ENCODE data around the gene NEDD4L.

Gene NEDD4L

GRCh38 chr18:58388736-58389135 lies 344.7 kb downstream of the NEDD4L start:
- Histone ChIP-seq H4K20me1 (ENCODE audit: low read depth, low read length) (no peaks in the 10 kb centered on the region), H3K9ac (ENCODE audit: low read length) (no peak overlapping the region), H3K4me2 (ENCODE audit: low read depth, low read length, poor library complexity, severe bottlenecking) (no peak overlapping the region), H3K36me3 (ENCODE audit: low read length) (no peaks in the 10 kb centered on the region), H3F3A (ENCODE audit: insufficient read depth) (no peaks in the 10 kb centered on the region), H3K27me3 (ENCODE audit: low read length) (no peaks in the 10 kb centered on the region), H2AFZ (ENCODE audit: low read depth, low read length, severe bottlenecking) (no peak overlapping the region), H3K4me3 (ENCODE audit: insufficient read depth, low read length, poor library complexity, severe bottlenecking) (no peak overlapping the region), H3K9me2 (replicated peaks; ENCODE audit: insufficient read depth, low read length) (no peaks in the 10 kb centered on the region), H3K27ac (ENCODE audit: low read depth, low read length) (no peak overlapping the region), H3K79me2 (ENCODE audit: insufficient read depth, low read length) (no peaks in the 10 kb centered on the region), H3K9me3 (ENCODE audit: insufficient read depth, low read length) (no peaks in the 10 kb centered on the region)
- no peak for TF ChIP-seq EZH2phosphoT487 (conservative IDR thresholded peaks at IDR 0.05; ENCODE audit: low read length)
- TF ChIP-seq CTCF (IDR thresholded peaks at IDR 0.05; ENCODE audit: insufficient read depth, low read length, poor library complexity, severe bottlenecking) = no peak

- Histone ChIP-seq H3K9ac (ENCODE audit: low read length) (no peak overlapping the region), H3K36me3 (ENCODE audit: low read length) (no peaks in the 10 kb centered on the region), H3K4me3 (ENCODE audit: insufficient read depth, low read length, poor library complexity, severe bottlenecking) (no peak overlapping the region), H3K27ac (ENCODE audit: low read depth, low read length) (no peak overlapping the region), H3K79me2 (ENCODE audit: insufficient read depth, low read length) (no peaks in the 10 kb centered on the region), H2AFZ (ENCODE audit: low read depth, low read length, severe bottlenecking) (no peak overlapping the region), H3K27me3 (ENCODE audit: low read length) (no peaks in the 10 kb centered on the region), H4K20me1 (ENCODE audit: low read depth, low read length) (no peaks in the 10 kb centered on the region), H3K9me3 (ENCODE audit: insufficient read depth, low read length) (no peaks in the 10 kb centered on the region), H3F3A (ENCODE audit: insufficient read depth) (no peaks in the 10 kb centered on the region), H3K4me2 (ENCODE audit: low read depth, low read length, poor library complexity, severe bottlenecking) (no peak overlapping the region), H3K9me2 (replicated peaks; ENCODE audit: insufficient read depth, low read length) (no peaks in the 10 kb centered on the region)
- no peak for TF ChIP-seq CTCF (IDR thresholded peaks at IDR 0.05; ENCODE audit: insufficient read depth, low read length, poor library complexity, severe bottlenecking)
- no peak for TF ChIP-seq EZH2phosphoT487 (conservative IDR thresholded peaks at IDR 0.05; ENCODE audit: low read length)
Observed at GRCh38 chr18:58389745-58390144, 345.7 kb downstream of the NEDD4L start.

GRCh38 chr18:58390399-58390798 lies 346.4 kb downstream of the NEDD4L start:
- Histone ChIP-seq H3K9me3 (ENCODE audit: insufficient read depth, low read length) (no peaks in the 10 kb centered on the region), H3F3A (ENCODE audit: insufficient read depth) (no peaks in the 10 kb centered on the region), H3K9ac (ENCODE audit: low read length) (no peak overlapping the region), H3K4me2 (ENCODE audit: low read depth, low read length, poor library complexity, severe bottlenecking) (no peak overlapping the region), H4K20me1 (ENCODE audit: low read depth, low read length) (no peaks in the 10 kb centered on the region), H3K27ac (ENCODE audit: low read depth, low read length) (no peak overlapping the region), H3K27me3 (ENCODE audit: low read length) (no peaks in the 10 kb centered on the region), H3K4me3 (ENCODE audit: insufficient read depth, low read length, poor library complexity, severe bottlenecking) (no peak overlapping the region), H3K79me2 (ENCODE audit: insufficient read depth, low read length) (no peaks in the 10 kb centered on the region), H2AFZ (ENCODE audit: low read depth, low read length, severe bottlenecking) (no peak overlapping the region), H3K36me3 (ENCODE audit: low read length) (no peaks in the 10 kb centered on the region), H3K9me2 (replicated peaks; ENCODE audit: insufficient read depth, low read length) (no peaks in the 10 kb centered on the region)
- TF ChIP-seq EZH2phosphoT487 (conservative IDR thresholded peaks at IDR 0.05; ENCODE audit: low read length) (no peak), CTCF (IDR thresholded peaks at IDR 0.05; ENCODE audit: insufficient read depth, low read length, poor library complexity, severe bottlenecking) (no peak)
